Measurements from ENCODE around the gene TYRO3.

DNA sequence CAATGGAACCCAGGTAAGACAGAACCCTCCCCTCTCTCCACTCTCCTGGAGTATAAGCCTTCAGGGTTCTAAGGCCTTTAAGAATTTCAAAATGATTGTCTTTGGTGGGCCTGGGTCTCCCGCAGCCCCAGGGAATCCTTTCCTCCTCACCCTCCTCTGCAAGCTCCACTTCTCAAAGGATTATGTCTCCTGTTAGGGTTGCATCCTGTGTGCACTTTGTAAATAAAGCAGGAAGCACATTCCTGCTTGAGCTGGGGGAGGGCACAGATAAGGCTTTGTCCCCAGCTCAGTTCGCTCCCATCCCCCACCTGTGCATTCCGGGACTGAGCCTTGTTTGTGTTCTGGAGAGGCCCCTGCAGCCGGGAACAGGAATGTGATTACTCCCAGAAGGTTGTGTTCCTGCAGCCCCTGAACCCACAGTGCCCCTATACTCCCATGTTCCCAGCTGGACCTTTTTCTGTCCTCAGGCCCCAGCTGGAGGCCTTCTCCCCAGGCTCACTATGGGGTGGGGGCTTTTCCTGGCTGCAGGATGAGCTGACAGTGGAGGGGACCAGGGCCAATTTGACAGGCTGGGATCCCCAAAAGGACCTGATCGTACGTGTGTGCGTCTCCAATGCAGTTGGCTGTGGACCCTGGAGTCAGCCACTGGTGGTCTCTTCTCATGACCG, 9.5 kb downstream of the TYRO3 start:
- TF ChIP-seq, protein P1, sequence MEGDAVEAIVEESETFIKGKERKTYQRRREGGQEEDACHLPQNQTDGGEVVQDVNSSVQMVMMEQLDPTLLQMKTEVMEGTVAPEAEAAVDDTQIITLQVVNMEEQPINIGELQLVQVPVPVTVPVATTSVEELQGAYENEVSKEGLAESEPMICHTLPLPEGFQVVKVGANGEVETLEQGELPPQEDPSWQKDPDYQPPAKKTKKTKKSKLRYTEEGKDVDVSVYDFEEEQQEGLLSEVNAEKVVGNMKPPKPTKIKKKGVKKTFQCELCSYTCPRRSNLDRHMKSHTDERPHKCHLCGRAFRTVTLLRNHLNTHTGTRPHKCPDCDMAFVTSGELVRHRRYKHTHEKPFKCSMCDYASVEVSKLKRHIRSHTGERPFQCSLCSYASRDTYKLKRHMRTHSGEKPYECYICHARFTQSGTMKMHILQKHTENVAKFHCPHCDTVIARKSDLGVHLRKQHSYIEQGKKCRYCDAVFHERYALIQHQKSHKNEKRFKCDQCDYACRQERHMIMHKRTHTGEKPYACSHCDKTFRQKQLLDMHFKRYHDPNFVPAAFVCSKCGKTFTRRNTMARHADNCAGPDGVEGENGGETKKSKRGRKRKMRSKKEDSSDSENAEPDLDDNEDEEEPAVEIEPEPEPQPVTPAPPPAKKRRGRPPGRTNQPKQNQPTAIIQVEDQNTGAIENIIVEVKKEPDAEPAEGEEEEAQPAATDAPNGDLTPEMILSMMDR (conservative IDR thresholded peaks at IDR 0.05; ENCODE audit: low read length): no peak
- no peak for TF ChIP-seq EZH2phosphoT487 (IDR thresholded peaks at IDR 0.05; ENCODE audit: borderline replicate concordance, low read depth, low read length)

Measured in OCI-LY7 (cell line).